Muscle of back (tissue), 11 donors: ENCODE results near the gene ABRAXAS1. TPM values are rescaled to one million over a fixed set of nuclear protein-coding genes. Genes with fewer than 3 reads are reported as not detected.

Source experiments
- DNase-seq, 3 donors: peaks; one replicate each; pipeline versions ENCODE4 v3.0.0 to v3.0.0-alpha.2; 2013
- polyA plus RNA-seq, 10 donors: library from polyadenylated mRNA; unstranded; fragments of 120-200 nt; gene quantifications; one replicate each; pipeline ENCODE4 v1.2.1, GENCODE V29; 2013; ENCODE audit not compliant: insufficient read length in 10 of 10

Gene ABRAXAS1
- polyA plus RNA-seq, 10 donors, result 28.7 to 48.8 (median 36.0) TPM

GRCh38 chr4:83455281-83456183, 29.4 kb downstream of the ABRAXAS1 start, which contains the start of the genes HELQ and MRPS18C:
TSS of gene HELQ (minus strand) at chr4:83455823. CDS start at chr4:83455693, 130 bp downstream.
TSS of gene MRPS18C (plus strand) at chr4:83456058. CDS start at chr4:83456078, 20 bp downstream.
- DNase-seq, result peak; percentile 98 to 99 (median 99)

- DNase-seq, result peak; percentile 2 to 56 (median 13)
Measured at GRCh38 chr4:83454686-83455085, 30.2 kb downstream of the ABRAXAS1 start.

- DNase-seq, result no peak
Measured at GRCh38 chr4:83449009-83449408, 35.9 kb downstream of the ABRAXAS1 start.

- DNase-seq, result no peak
Measured at GRCh38 chr4:83440899-83441298, 44.0 kb downstream of the ABRAXAS1 start.

- DNase-seq, result no peak
Measured at GRCh38 chr4:83440148-83440814, 44.6 kb downstream of the ABRAXAS1 start.

- no peak for DNase-seq
Measured at GRCh38 chr4:83438719-83439118, 46.2 kb downstream of the ABRAXAS1 start.

- DNase-seq, result no peak
Measured at GRCh38 chr4:83436680-83437079, 48.2 kb downstream of the ABRAXAS1 start.

- DNase-seq, result no peak
Measured at GRCh38 chr4:83431200-83431599, 53.7 kb downstream of the ABRAXAS1 start.

- DNase-seq, result peak; percentile 11 to 27 (median 13)
Measured at GRCh38 chr4:83418211-83418610, 66.7 kb downstream of the ABRAXAS1 start.

GRCh38 chr4:83417566-83417965, 67.3 kb downstream of the ABRAXAS1 start:
- no peak for DNase-seq

GRCh38 chr4:83413676-83414075, 71.2 kb downstream of the ABRAXAS1 start:
- DNase-seq, result no peak

Other genes with a start within 250 kb of the ABRAXAS1 start
- gene COQ2, start 200.3 kb downstream of the ABRAXAS1 start, polyA plus RNA-seq, result 10 to 100 TPM in 7 of 10 donors, 1 to 10 TPM in 3; 8.3 to 12.0 (median 11.0) TPM
- gene HPSE, start 150.3 kb downstream of the ABRAXAS1 start, polyA plus RNA-seq, result 1 to 10 TPM in 1 of 10 donors, under 1 TPM in 9; 0.21 to 1.3 (median 0.42) TPM
- gene HELQ, start 29.3 kb downstream of the ABRAXAS1 start, polyA plus RNA-seq, result 10 to 100 TPM; 14.0 to 23.1 (median 16.9) TPM
- 10 to 100 TPM; 44.7 to 65.0 (median 55.3) TPM for gene MRPS18C, start 29.0 kb downstream of the ABRAXAS1 start, polyA plus RNA-seq
- 10 to 100 TPM; 10.8 to 23.8 (median 19.5) TPM for gene GPAT3, start 51.0 kb upstream of the ABRAXAS1 start, polyA plus RNA-seq